SU-DHL-6 (cell line): ENCODE results near the gene VSIG8.

Experiments used
- H2AFZ ChIP-seq: fragments of 200-600 bp; sonication (generic); 2 replicates; pipeline ENCODE4 v1.6.1; 2014; ENCODE audit warnings: low read depth, mild to moderate bottlenecking, moderate library complexity, mixed read lengths, antibody characterized with exemption, low read length; ENCODE audit not compliant: severe bottlenecking
- H3F3A ChIP-seq: fragments of 200-600 bp; shearing (Covaris generic); 2 replicates; pipeline ENCODE4 v1.6.0; 2016; ENCODE audit warnings: antibody characterized with exemption, mild to moderate bottlenecking; ENCODE audit not compliant: insufficient read depth
- H3K27ac ChIP-seq: fragments of 200-600 bp; sonication (generic); 2 replicates; pipeline ENCODE4 v1.5.1; 2016; ENCODE audit warnings: low read depth, mild to moderate bottlenecking, low read length, moderate library complexity, mixed read lengths
- H3K27me3 ChIP-seq: fragments of 200-600 bp; sonication (generic), shearing (Covaris generic); 2 replicates; pipeline ENCODE4 v1.6.0; 2014; ENCODE audit warnings: mild to moderate bottlenecking, low read length
- H3K36me3 ChIP-seq: fragments of 200-600 bp; sonication (generic); 2 replicates; pipeline ENCODE4 v1.6.1; 2014; ENCODE audit warnings: mild to moderate bottlenecking, low read length, mixed read lengths
- H3K4me2 ChIP-seq: fragments of 300-600, 200-600 bp; shearing (Covaris generic), sonication (generic); 2 replicates; pipeline ENCODE4 v1.6.0; 2014; ENCODE audit warnings: low read length, low read depth, mild to moderate bottlenecking; ENCODE audit not compliant: poor library complexity, severe bottlenecking
- H3K4me3 ChIP-seq: fragments of 200-600 bp; sonication (generic); 2 replicates; pipeline ENCODE4 v1.5.1; 2014; ENCODE audit warnings: antibody characterized with exemption, low read length, mild to moderate bottlenecking, mixed read lengths; ENCODE audit not compliant: insufficient read depth, poor library complexity, severe bottlenecking
- H3K79me2 ChIP-seq: fragments of 200-600 bp; sonication (generic); 2 replicates; pipeline ENCODE4 v1.6.1; 2014; ENCODE audit warnings: mild to moderate bottlenecking, low read length, moderate library complexity; ENCODE audit not compliant: insufficient read depth
- H3K9ac ChIP-seq: fragments of 200-600 bp; sonication (generic); 2 replicates; pipeline ENCODE4 v1.7.0; 2014; ENCODE audit warnings: mild to moderate bottlenecking, low read length
- H3K9me2 ChIP-seq: fragments of 200-600 bp; sonication (generic); replicated peaks from 2 replicates; pipeline ENCODE4 v1.6.1; 2014; ENCODE audit warnings: low read length; ENCODE audit not compliant: insufficient read depth
- H3K9me3 ChIP-seq: fragments of 200-600 bp; sonication (generic); 2 replicates; pipeline ENCODE4 v1.6.1; 2014; ENCODE audit warnings: low read length, mixed read lengths; ENCODE audit not compliant: insufficient read depth
- H4K20me1 ChIP-seq: fragments of 200-600 bp; sonication (generic); 2 replicates; pipeline ENCODE4 v1.6.1; 2014; ENCODE audit warnings: low read depth, mild to moderate bottlenecking, antibody characterized with exemption, low read length, moderate library complexity, mixed read lengths
- EZH2phosphoT487 ChIP-seq: fragments of 200-600 bp; sonication (generic), shearing (Covaris generic); conservative IDR thresholded peaks from 2 replicates; pipeline ENCODE4 v1.6.1; 2018; ENCODE audit warnings: mild to moderate bottlenecking, antibody characterized with exemption, low read length, moderate library complexity, mixed read lengths
- TF ChIP-seq, protein P1 (sequence below): fragments of 200-600 bp; sonication (generic); IDR thresholded peaks from one replicate; pipeline ENCODE4 v1.5.1; 2017; ENCODE audit warnings: antibody characterized with exemption, mild to moderate bottlenecking, low read length, moderate library complexity; ENCODE audit not compliant: insufficient read depth, poor library complexity, severe bottlenecking

The VSIG8 gene

DNA sequence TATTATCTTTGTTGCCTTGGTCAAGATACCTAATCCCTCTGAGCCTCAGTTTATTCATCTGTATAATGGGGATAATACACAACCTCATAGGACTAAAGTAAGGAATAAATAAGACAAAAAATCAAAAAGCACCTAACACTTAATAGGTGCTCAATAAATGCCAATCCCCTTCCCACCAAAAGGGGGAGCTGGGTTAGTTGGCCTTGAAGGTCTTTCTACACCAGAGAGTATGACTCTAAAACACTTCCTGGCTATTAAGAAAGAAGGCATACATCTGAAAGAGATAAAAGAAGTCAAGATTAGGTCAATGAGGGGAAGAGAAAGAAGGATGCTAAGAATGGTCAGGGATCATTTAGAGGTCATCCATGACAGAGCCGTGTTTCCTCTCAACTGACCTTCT is 11.1 kb downstream of the VSIG8 start:
- no peaks in the 10 kb centered on the region for H4K20me1 ChIP-seq
- no peak overlapping the region for H3K27ac ChIP-seq
- H3K4me2 ChIP-seq, result no peak overlapping the region
- TF ChIP-seq, protein P1, sequence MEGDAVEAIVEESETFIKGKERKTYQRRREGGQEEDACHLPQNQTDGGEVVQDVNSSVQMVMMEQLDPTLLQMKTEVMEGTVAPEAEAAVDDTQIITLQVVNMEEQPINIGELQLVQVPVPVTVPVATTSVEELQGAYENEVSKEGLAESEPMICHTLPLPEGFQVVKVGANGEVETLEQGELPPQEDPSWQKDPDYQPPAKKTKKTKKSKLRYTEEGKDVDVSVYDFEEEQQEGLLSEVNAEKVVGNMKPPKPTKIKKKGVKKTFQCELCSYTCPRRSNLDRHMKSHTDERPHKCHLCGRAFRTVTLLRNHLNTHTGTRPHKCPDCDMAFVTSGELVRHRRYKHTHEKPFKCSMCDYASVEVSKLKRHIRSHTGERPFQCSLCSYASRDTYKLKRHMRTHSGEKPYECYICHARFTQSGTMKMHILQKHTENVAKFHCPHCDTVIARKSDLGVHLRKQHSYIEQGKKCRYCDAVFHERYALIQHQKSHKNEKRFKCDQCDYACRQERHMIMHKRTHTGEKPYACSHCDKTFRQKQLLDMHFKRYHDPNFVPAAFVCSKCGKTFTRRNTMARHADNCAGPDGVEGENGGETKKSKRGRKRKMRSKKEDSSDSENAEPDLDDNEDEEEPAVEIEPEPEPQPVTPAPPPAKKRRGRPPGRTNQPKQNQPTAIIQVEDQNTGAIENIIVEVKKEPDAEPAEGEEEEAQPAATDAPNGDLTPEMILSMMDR, result no peak
- no peak for TF ChIP-seq EZH2phosphoT487
- no peak overlapping the region for H2AFZ ChIP-seq
- no peaks in the 10 kb centered on the region for H3K79me2 ChIP-seq
- no peak overlapping the region for H3K4me3 ChIP-seq
- H3K36me3 ChIP-seq, result no peaks in the 10 kb centered on the region
- no peaks in the 10 kb centered on the region for H3K27me3 ChIP-seq
- no peak overlapping the region for H3K9ac ChIP-seq
- H3K9me3 ChIP-seq, result no peaks in the 10 kb centered on the region
- H3K9me2 ChIP-seq, result no peaks in the 10 kb centered on the region
- no peaks in the 10 kb centered on the region for H3F3A ChIP-seq

DNA sequence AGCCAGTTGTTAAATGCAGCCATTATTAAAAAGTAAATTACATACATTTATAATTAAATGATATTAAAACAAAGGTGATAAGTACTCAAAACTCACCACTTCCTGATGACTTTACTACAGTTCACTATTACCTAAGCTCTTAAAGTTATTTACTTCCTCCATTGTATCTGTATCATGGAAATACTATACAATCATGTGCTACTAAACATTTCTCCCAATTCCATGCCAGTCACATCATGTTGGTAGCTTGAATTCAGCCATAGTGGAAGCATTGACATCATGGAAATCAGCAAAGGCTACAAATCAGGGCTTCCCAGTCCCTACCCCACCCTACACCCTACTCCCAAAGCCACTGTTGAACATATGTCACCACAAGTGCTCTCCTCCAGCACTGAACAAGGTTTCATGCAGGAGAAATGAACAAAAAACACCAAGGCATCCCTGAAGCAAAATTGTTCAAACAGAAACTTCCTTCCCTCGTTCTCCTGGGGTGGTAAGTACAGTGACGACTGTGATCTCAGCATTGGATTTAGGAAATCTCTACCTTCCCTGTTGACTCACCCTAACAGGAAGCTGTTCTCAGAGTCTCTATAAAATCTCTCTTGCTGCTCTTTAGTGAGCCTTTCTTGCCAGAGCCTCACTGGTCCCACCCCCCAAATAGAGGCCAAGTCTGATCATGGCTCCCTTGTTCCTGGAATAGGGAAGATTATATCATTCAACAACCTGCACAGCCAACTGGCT is 12.7 kb downstream of the VSIG8 start:
- no peak overlapping the region for H3K9ac ChIP-seq
- H4K20me1 ChIP-seq, result no peaks in the 10 kb centered on the region
- no peaks in the 10 kb centered on the region for H3K9me3 ChIP-seq
- no peaks in the 10 kb centered on the region for H3K79me2 ChIP-seq
- H3K9me2 ChIP-seq, result no peaks in the 10 kb centered on the region
- H3K27ac ChIP-seq, result no peak overlapping the region
- no peak for TF ChIP-seq EZH2phosphoT487
- TF ChIP-seq, protein P1, result no peak
- no peak overlapping the region for H3K4me2 ChIP-seq
- no peak overlapping the region for H2AFZ ChIP-seq
- H3K4me3 ChIP-seq, result no peak overlapping the region
- H3F3A ChIP-seq, result no peaks in the 10 kb centered on the region
- H3K27me3 ChIP-seq, result no peaks in the 10 kb centered on the region
- H3K36me3 ChIP-seq, result no peaks in the 10 kb centered on the region

DNA sequence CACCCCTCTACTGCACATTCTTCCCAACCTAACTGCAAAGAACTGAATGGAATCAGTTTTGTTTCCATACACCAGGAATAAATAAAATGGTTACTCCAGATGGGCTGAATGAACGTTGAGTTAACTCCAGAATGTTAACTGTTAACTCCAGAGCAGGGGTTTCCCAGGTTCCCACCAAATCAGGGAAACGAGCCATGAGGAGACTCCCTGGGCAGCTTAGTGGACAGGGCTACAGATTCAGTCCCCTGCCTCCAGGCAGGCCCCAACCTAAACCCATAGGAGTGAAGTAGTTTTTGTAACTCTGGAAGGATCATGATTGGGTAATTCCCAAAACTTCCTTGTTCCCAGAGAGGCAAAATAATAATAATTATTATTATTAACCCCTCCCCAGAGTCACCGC is 14.1 kb downstream of the VSIG8 start:
- H3K4me2 ChIP-seq, result no peak overlapping the region
- H3K27me3 ChIP-seq, result no peaks in the 10 kb centered on the region
- H4K20me1 ChIP-seq, result no peaks in the 10 kb centered on the region
- H3K4me3 ChIP-seq, result no peak overlapping the region
- no peaks in the 10 kb centered on the region for H3K79me2 ChIP-seq
- H3K9me3 ChIP-seq, result no peaks in the 10 kb centered on the region
- H3K9ac ChIP-seq, result no peak overlapping the region
- no peaks in the 10 kb centered on the region for H3K36me3 ChIP-seq
- no peaks in the 10 kb centered on the region for H3F3A ChIP-seq
- no peak overlapping the region for H3K27ac ChIP-seq
- no peak for TF ChIP-seq EZH2phosphoT487
- TF ChIP-seq, protein P1, result no peak
- H2AFZ ChIP-seq, result no peak overlapping the region
- H3K9me2 ChIP-seq, result no peaks in the 10 kb centered on the region
